ENCODE results near the gene TGFB1. TPM values are rescaled to one million over a fixed set of nuclear protein-coding genes. Genes with fewer than 3 reads are reported as not detected.
A peak's percentile ranks its signal among the peaks of the same experiment; 100 is the strongest.
"Not testable (repeated sequence)": the region's sequence is repeated elsewhere in the genome, so short reads cannot be mapped to it uniquely, and the experiment has no call there.

TGFB1 gene
- total RNA-seq, 1 donor from 2014 or later: 176 TPM

DNA sequence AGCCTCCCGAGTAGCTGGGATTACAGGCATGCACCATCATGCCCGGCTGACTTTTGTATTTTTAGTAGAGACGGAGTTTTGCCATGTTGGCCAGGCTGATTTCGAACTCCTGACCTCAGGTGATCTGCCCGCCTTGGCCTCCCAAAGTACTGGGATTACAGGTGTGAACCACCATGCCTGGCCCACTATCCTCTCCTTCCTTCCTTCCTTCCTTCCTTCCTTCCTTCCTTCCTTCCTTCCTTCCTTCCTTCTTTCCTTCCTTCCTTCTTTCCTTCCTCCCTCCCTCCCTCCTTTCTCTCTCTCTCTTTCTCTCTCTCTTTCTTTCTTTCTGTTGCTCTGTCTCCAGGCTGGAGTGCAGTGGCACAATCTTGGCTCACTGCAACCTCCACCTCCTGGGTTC is 17.4 kb upstream of the TGFB1 start:
- DNase-seq (ENCODE audit: extremely low read depth, low read depth, low spot score): not testable (repeated sequence)

DNA sequence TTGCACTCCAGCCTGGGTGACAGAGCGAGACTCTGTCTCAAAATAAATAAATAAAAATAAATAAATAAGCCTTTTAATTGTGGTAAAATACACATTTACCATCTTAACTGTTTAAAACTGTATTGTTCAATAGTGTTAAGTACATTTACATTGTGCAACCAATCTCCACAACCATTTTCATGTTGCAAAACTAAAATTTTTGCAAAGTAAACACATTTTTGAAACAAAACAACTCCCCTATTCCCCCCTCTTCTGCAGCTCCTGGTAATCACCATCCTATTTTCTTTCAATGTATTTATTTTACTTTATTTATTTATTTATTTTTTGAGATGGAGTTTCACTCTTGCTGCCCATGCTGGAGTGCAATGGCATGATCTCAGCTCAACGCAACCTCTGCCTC is 16.0 kb upstream of the TGFB1 start:
- DNase-seq (ENCODE audit: extremely low read depth, low read depth, low spot score): no peak

DNA sequence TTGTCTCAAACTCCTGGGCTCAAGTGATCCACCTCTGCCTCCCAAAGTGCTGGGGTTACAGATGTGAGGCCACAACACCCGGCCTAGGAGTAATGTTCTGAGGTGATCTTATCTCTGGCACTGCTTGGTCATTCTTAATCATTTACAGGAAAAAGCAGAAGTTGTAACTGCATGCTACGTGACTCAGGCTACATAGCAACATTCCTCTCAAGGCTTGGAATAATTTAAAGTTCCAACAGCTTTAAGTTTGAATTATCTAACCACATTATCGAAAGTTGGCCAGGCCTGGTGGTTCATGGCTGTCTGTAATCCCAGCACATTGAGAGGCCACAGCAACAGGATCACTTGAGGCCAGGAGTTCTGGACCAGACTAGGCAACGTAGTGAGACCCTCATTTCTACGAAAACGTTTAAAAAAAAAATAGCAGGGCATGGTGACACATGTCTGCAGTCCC is 14.2 kb upstream of the TGFB1 start:
- peak; percentile 69 for DNase-seq (ENCODE audit: extremely low read depth, low read depth, low spot score)

DNA sequence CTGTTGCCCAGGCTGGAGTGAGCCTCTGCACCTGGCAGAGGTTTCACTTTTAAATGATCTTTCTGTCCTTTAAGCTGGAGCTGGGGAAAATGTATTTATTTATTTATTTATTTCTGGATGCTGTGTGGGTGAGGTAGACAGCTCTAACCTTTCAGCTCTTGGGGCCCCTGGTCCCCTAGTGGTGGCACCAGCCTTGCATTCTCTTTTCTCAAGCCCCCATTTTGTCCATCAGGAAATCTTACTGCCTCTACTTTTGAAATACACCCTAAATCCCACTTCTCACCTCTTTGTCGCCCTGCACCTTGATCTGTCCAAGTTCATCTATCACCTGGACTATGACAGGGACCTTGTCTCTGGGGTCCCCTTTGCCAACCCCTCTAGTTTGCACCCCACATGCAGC is 12.4 kb upstream of the TGFB1 start:
- no peak for DNase-seq (ENCODE audit: extremely low read depth, low read depth, low spot score)

DNA sequence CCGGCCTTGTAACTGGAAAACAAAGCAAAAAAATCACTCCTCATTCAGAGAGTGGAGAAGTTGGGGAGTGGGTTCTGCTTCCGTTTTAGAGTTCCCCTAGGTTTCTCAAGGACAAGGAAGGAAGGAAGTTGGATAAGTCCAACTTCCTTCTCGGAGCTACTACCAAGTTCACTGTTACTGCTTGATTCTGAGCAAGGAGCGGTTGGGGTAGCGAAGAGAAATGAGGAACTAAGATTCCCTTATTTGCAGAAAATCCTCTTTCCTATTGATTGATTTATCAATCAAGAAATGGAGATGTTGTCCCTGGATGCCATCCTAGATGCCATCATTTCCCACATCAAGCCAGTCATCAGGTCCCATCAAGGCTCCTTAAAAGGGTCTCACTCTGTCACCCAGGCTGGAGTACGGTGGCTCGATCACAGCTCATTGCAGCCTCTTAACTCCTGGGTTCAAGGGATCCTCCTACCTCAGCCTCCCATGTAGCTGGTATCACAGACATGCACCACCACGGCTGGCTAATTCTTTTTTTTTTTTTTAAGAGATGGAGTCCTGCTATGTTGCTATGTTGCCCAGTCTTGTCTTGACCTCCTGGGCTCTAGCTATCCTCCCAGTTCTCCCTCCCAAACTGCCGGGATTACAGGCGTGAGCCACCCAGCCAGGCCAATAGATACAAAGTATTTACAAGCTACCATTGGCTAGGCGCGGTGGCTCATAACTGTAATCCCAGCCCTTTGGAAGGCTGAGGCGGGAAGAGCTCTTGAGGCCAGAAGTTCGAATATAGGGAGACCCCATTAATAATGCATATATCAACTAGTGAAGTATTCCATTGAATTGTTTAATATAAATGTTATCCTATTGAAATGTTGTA is 11.0 kb upstream of the TGFB1 start:
- DNase-seq (ENCODE audit: extremely low read depth, low read depth, low spot score): no peak

DNA sequence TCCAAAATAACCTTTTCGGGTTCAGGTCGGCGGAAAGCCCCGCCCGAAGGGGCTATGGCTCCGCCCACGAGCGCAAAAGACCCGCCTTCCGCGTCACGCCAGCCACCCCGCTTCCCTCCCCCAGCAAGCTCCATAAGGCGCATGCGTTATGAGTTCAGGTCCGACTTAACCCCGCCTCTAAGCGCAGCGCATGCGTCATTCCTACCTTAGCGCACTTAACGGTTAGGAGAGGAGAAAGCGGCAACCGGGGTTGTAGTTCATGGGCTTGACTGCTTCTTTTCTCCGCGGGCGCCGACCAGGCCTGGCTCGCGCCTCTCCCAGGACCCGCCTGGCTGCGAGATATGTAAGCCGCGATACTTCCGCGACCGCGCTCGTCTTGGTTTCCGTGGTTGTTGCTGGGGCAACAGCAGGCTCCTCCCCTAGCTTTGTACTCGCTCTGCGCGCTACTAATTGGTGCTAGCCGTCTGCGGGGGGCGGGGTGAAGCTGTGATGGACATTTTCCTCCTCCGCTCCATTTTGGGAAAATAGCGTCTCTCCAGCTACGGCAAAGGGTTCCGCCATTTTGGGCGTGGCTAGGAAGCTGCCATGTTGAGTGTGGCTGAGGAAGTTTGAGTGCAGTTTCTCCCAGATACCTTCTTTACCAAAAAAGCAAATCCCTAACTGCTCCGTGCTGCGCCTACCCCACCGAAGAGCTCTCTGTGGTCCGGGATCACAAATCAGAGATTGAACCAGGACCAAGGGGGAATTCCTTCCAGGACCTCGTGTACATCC is 10.2 kb upstream of the TGFB1 start, which contains the start of gene B9D2:
Gene B9D2 (minus strand): TSS at position 397 of the 771 bp plus-strand sequence. CDS start 630 bp downstream, outside the sequence.
- DNase-seq (ENCODE audit: extremely low read depth, low read depth, low spot score): peak; percentile 93

DNA sequence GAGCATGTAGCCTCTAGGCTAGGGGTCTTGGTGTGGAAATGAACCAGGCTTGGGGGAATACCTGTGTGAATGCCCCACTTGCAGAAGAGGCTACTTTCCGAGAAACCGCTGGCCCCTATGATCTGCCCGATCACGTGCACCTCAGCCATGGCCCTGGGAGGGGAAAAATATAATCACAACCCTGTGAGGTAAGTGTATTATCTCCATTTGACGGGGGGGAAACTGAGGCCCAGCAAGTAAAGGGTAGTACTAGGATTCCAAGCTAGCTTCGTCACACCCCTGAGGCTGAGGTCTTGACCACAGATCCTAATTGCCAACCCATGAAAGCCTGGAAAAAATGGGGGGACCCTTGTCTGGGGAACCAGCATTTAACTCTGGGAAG is 9.6 kb upstream of the TGFB1 start:
- no peak for DNase-seq (ENCODE audit: extremely low read depth, low read depth, low spot score)

DNA sequence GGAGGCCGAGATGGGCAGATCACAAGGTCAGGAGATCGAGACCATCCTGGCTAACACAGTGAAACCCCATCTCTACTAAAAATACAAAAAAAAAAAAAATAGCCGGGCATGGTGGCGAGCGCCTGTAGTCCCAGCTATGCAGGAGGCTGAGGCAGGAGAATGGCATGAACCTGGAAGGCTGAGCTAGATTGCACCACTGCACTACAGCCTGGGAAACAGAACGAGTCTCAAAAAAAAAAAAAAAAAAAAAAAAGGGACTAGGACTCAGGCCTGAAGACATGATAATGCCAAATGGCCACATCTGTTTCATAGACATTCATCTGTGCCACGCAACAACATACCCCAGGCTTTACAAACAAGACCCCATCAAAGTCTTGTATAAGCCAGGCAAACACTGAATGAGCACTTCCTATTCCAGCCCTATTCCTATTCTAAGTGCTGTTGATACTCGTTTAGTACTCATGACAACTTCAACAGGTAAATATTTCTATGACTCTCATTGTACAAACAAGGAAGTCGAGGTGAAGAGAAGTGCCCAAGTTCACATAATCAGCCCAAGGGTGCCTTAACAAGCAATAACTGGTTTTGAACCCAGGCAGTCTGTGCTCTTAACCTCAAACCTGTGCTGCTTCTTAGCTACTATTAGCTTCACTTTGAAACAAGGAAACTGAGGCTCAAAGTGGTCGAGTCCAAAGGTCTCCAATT is 8.6 kb upstream of the TGFB1 start:
- DNase-seq (ENCODE audit: extremely low read depth, low read depth, low spot score): no peak

DNA sequence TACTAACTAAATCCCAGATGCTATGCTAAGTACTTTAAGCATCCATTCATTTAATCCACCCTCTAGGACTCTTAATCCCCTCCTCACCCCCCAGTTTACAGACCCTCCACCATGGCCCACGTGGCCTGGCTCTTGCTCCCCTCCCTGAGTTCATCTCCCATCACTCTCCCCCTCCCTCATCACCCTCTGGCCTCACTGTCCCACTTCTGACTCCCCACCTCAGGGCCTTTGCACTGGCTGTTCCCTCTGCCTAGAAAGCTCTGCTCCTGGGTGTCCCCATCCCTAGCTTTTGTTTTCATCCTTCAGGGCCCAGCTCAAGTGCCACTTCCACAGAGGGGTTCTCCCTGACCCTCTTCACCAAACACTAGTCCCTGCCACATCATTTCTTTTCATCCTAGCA is 6.0 kb upstream of the TGFB1 start:
- DNase-seq (ENCODE audit: extremely low read depth, low read depth, low spot score): no peak

DNA sequence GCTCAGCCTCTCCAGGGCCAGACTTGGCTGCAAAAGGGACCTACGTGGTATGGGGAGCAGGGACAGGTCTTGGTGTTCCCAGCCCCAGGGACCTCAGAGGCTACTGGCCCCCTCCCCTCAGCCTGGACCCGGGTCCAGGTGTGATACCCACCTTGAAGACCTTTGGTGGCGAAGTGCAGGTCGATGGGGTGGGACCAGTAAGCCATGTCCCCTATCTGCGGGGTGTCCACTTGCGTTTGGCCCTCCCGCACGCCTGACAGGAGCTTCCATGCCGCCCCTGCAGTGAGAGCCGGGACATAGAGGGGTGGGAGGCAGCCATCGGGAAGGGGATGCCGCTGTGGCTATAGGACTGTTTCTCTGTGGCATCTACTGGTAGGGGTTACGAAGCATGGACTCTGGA is 4.0 kb upstream of the TGFB1 start:
- no peak for DNase-seq (ENCODE audit: extremely low read depth, low read depth, low spot score)

DNA sequence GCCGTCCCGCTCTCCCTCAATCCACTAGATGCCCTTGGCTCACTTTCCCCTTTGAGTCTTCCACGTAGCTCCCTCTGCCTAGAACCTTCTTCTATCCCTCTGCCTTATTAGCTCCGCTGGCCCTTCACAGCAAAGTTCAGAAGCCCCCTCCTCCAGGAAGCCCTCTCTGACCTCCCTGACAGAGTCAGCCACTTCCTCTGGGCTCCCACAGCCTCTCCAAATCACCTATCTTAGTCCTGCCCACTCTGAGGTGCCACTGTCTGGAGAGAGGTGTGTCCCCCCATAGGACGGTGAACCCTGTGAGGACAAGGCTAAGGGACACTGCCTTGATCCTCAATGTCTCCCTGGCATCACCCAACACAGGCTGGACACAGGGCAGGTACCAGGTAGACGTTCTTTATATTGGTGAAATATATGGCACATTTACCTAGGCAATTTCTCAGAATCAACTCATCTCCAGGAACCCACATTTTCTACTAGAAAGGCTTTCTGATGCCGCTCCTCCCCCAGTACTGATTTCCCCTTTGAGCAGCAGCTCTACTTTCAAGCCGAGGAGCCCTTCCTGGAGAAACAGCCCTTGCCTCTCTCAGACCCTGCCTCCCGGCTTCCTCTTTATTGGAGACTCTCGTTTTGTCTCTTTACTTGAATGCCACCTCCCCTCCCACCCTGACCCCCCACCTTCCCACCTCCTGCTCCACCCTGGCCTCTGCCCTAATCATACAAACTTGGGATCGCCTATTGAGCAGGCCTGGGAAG is 3.4 kb upstream of the TGFB1 start:
- DNase-seq (ENCODE audit: extremely low read depth, low read depth, low spot score): no peak

DNA sequence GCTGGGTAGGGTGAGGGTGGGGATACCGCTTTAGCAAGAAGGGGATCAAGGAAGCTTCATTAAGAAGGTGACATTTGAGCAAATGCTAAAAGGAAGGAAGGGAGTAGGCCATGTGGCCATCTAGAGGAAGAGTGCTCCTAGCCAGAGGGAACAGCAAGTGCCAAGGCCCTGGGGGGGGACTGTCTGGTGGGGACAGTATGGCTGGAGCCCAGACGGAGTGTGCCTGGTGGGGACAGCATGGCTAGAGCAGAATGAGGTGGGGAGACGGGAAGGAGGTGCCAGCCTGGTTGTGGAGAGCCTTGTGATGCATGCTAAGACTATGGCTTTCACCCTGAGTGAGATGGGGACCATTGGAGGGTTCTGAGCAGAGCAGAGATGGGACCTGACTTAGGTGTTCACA is 2.1 kb upstream of the TGFB1 start:
- no peak for DNase-seq (ENCODE audit: extremely low read depth, low read depth, low spot score)

DNA sequence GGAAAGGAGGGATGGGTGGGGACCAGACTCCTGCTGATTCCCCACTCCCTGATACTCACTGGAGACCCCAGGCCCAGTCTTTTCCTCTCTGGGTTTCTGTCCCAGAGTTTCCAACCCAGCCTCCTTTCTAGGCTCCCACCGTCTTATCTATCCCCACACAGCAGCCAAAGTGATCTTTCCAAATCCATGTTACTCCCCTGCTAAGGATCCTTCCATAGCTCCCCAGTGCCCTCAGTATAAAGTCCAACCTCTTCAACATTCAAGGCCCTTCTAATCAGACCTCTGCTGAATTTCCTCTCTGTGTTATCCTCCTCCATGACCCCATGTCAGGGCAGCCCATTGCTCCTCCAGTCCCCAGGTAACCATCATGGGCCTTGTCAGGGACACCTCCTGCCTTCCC is 1.3 kb upstream of the TGFB1 start:
- DNase-seq (ENCODE audit: extremely low read depth, low read depth, low spot score): no peak

DNA sequence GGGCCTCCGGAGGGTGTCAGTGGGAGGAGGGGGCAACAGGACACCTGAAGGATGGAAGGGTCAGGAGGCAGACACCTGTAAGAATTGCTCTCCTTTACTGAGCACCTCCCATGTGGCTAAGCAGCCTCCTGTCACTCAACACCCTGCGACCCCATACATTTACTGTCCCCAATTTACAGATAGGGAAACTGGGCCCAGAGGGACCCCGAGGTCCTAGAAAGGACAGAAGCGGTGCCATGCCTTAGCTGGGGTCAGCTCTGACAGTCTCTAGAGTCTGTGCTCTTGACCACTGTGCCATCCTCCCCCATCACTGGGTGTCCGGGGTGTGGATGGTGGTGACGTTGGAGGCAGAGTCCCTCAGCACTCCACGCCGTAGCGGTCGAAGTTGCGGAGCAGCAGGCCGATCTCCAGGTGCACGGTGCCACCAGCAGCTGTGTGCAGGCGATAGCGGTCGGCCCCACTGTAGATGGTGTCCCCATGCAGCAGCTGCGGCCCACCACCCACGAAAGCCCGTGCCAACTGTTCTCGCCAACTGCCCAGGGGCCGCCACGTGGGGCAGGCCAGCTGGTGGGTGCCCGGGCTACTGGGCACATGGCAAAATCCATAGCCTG is 726 bp upstream of the TGFB1 start:
- DNase-seq (ENCODE audit: extremely low read depth, low read depth, low spot score): no peak

DNA sequence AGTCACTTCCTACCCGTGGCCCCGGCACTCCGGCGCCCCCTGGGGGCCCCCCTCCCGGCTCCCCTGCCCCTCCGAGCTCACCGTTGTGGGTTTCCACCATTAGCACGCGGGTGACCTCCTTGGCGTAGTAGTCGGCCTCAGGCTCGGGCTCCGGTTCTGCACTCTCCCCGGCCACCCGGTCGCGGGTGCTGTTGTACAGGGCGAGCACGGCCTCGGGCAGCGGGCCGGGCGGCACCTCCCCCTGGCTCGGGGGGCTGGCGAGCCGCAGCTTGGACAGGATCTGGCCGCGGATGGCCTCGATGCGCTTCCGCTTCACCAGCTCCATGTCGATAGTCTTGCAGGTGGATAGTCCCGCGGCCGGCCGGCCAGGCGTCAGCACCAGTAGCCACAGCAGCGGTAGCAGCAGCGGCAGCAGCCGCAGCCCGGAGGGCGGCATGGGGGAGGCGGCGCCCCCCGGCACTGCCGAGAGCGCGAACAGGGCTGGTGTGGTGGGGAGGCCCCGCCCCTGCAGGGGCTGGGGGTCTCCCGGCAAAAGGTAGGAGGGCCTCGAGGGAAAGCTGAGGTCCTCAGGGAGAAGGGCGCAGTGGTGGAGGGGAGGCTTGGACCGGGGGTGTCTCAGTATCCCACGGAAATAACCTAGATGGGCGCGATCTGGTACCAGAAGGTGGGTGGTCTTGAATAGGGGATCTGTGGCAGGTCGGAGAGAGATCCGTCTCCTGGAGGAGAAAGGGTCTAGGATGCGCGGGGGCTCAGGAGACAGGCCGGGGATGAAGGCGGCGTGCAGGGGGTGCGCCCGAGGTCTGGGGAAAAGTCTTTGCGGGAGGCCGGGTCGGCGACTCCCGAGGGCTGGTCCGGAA is 885 bp downstream of the TGFB1 start:
- DNase-seq (ENCODE audit: extremely low read depth, low read depth, low spot score): no peak

DNA sequence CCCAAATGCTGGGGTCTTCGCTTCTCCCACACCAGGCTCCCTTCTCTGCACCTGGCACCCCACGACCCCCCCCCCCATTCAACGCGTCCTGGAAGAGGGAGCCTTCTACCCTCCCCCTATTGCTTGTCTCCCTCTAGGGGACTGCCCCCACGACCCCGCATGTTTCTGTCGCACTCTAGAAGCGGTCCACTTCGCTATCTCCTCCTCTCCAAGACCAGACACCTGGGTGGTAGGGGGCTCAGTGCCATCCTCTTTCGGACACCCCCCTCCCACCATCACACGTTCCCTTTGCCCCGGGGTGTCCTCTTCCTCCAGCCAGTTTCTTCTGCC is 1.5 kb downstream of the TGFB1 start:
- DNase-seq (ENCODE audit: extremely low read depth, low read depth, low spot score): no peak

DNA sequence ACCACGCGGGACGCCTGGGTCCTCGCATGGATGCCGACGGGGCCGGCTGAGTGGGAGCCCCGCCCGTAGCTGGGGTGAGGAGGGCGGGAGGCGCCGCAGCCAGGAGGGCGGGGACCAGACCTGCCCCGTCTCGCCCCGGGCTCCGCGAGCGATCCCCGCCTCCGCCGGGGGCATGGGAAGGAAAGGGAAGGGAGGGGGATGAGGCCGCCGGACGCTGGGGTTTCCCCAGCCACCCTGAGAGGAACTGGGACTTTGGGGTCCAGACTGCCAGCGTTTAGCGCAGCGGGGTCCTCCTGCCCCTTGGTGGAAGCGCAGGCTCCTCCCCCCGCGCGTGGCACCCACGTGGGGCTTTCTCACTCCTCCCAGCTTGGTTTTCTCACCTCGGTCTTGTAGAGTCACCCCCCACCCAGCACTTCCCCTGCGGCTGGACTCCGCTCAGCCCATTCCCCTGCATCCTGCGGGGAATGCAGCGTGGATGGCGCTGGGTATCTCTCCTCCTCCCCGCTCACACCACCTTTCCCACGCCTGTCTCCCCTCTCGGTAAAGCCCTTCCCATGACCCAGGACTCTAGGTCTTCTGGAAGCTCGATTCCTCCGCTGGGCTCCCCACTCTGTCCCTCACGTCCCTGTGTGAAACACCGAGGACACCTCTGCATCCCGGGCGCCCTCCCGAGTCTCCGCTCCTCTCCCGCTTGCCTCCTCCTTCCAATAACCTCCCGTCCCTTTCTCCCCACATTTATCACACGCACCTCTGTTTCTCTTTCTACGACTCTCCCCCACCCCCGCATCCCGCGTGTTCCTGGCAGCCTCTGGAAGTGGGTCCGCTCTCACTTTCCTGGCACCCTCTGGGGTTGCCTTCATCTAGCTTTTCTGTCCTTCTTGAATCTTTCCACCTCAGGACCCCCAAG is 2.1 kb downstream of the TGFB1 start:
- no peak for DNase-seq (ENCODE audit: extremely low read depth, low read depth, low spot score)

DNA sequence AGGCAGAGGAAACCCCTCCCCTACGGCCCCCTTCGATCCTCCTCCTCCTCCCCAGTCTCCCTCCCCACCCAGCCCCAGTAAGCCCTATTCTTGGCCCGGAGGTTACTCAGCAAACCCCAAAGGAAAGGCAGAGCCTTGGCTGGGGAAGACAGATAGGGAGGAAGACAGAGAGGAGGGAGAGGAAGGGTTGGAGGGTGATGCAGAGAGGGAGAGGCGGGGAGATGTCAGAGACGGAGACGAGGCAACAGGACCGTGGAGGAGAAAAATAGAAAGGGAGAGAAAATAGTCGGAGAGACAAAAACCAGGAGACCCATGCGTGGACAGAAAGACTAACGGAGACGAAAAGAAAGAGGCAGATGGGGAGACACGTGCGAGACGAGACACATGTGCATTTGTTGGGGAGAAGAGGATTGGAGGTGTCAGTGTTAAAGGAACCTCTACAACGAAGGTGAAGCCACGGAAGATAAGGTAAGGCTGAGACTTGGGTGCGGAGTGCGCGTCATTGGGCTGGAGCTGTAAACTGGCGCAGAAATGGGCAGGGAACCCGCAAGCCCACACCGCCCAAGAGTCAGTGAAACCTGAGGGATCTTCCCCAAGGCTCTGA is 2.9 kb downstream of the TGFB1 start:
- DNase-seq (ENCODE audit: extremely low read depth, low read depth, low spot score): no peak
